H1 (cell line): Measurements from ENCODE around the gene ADD2. TPM values are rescaled to one million over a fixed set of nuclear protein-coding genes. Genes with fewer than 3 reads are reported as not detected.

Experiments
- CHD7 ChIP-seq: fragments of 300-600 bp; sonication (generic); IDR thresholded peaks from 2 replicates; pipeline ENCODE4 v1.7.1; 2012; ENCODE audit warnings: low read length, moderate library complexity, mild to moderate bottlenecking, inconsistent platforms; ENCODE audit not compliant: insufficient replicate concordance
- polyA plus RNA-seq, 7 experiments: library from polyadenylated mRNA; depleted of rRNA in 3 of 7; stranded (reverse) in 5 of 7; unstranded in 2 of 7; fragments of >200 nt in 5 of 7; fragments of 200-250 nt in 2 of 7; gene quantifications; 1 replicate in 5 of 7; 2 replicates in 1 of 7; 4 replicates in 1 of 7; pipeline versions ENCODE4 v1.2.1 to v1.2.3, GENCODE V29; 2011 to 2013; ENCODE audit warnings: missing spikeins in 2 of 7, mixed read lengths in 2 of 7
- total RNA-seq: library from RNA; stranded (reverse); fragmentation: NEBNext Ultra II Directional; extraction: Animal tissue kit (Norgen Biotek cat#: 25700); gene quantifications from 2 replicates; pipeline ENCODE4 v1.2.1, GENCODE V29; 2021

ADD2 gene
- total and polyA plus RNA-seq, 2 of the 8 experiments (the other 6 are each of a cell fraction or from before 2014, with no cell fraction given), result 58.5 to 170 TPM

DNA sequence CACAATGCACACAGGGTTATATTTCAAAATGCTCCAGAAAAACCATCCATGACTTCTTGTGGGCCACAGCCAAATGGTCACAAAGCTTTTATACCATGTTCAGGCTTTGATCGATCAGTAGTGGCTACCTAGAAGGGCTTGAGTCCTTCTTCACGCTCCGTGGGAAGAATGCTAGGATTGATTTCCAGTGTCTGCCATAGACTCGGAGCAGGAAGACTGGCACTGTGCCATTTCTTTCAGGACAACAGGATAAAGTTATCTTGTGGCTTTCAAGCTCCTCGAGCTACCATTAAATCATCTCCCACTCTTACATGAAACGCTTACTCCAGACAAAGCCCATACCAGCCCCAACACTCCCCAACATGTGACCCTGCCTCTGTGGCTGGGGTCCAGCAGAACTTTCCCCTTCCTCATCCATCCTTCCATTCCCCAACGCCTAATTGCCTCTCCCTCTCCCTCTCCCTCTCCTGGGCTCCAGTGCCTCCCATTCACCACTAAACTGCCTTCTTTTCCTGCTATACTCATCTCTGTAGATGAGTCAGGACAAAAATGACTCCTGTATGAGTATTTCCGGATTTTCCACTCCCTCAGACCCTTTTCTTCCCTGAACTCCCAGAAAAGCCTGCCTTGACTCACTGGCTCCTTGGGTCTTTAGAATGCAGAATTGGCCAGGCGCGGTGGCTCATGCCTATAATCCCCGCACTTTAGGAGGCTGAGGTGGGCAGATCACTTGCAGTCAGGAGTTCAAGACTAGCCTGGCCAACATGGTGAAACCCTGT is 40.9 kb downstream of the ADD2 start (continued):
- TF ChIP-seq CHD7, result no peak
- TF ChIP-seq, all 59 proteins: peak for 0
